Omental fat pad (tissue), 4 donors: ENCODE measurements around the gene PTPRO. TPM values are rescaled to one million over a fixed set of nuclear protein-coding genes. Genes with fewer than 3 reads are reported as not detected.

ENCODE experiments used
- ATAC-seq: fragments of 150-250 bp; one replicate; pipeline ENCODE4 v1.9.1; 2016; ENCODE audit warnings: mild to moderate bottlenecking, moderate library complexity; ENCODE audit not compliant: low FRiP score
- DNase-seq: peaks from one replicate; pipeline ENCODE4 v3.0.0-alpha.2; 2019; ENCODE audit warnings: low spot score
- CTCF ChIP-seq, 3 donors: fragments of 450-650 bp; IDR thresholded peaks; one replicate each; pipeline ENCODE4 v1.5.1; 2016 to 2017; ENCODE audit warnings: antibody characterized with exemption in 3 of 3, mild to moderate bottlenecking in 3 of 3, moderate library complexity in 2 of 3
- total RNA-seq, 4 donors: library from RNA; depleted of rRNA; stranded (reverse); fragments of >200 nt; gene quantifications; one replicate each; pipeline ENCODE4 v1.1.0, GENCODE V29; 2016

Gene PTPRO
- total RNA-seq, 4 donors from 2014 or later: 2.1 to 12.5 (median 5.7) TPM

GRCh38 chr12:15535352-15535781, 213.1 kb downstream of the PTPRO start:
- TF ChIP-seq CTCF (IDR thresholded peaks at IDR 0.05): no peak
- DNase-seq (no peak), ATAC-seq (no peak)

- DNase-seq (no peak), ATAC-seq (no peak)
- TF ChIP-seq CTCF (IDR thresholded peaks at IDR 0.05): no peak
Observed at GRCh38 chr12:15536446-15536845, 214.1 kb downstream of the PTPRO start.

DNA sequence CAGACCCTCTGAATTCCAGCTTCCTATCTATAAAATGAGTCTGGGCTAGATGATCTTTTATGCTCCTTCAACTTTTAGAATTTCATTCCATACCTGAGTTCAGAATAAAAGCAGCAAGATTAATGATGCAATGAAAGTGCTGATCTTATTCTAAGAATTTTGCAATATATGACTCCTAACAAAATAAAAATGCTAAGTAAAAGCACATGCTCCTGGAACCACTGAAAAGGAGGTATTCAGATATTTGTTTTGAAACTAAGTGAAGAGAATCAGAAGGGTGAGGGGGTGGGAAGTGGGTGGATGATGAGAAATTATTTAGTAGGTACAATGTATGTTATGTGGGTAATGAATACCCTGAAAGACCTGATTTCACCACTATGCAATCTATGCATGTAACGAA, 216.6 kb downstream of the PTPRO start:
- no peak for TF ChIP-seq CTCF (IDR thresholded peaks at IDR 0.05)
- DNase-seq (no peak), ATAC-seq (no peak)

DNA sequence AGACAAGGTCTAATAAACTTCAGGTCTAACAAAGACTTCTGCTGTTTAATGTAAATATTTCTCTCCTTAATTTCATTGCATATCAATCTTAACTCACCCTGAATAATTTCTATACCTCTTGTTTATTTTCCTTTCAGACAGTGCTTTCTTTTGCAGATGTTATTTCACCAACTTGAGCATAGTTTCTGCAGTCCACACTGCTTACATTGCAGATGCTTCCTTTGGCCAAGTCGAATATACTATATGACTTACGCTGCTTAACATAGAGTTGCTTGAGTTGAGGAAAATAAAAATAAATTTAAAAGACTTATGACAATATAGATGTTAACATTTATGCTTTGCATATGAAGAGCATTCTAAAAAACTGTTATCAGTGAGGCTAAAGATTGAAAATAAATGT, 217.7 kb downstream of the PTPRO start:
- ATAC-seq: no peak

GRCh38 chr12:15540469-15540872, 218.2 kb downstream of the PTPRO start:
- no peak for TF ChIP-seq CTCF (IDR thresholded peaks at IDR 0.05)
- DNase-seq (no peak), ATAC-seq (no peak)

More for the DNA sequence above, 217.7 kb downstream of the PTPRO start:
- no peak for DNase-seq
- no peak for TF ChIP-seq CTCF (IDR thresholded peaks at IDR 0.05)

GRCh38 chr12:15541996-15542631, 219.8 kb downstream of the PTPRO start:
- no peak for TF ChIP-seq CTCF (IDR thresholded peaks at IDR 0.05)
- no peak for ATAC-seq
- no peak for DNase-seq

GRCh38 chr12:15543347-15543746, 221.0 kb downstream of the PTPRO start:
- no peak for DNase-seq
- TF ChIP-seq CTCF (IDR thresholded peaks at IDR 0.05): no peak

More at GRCh38 chr12:15543347-15543746, 221.0 kb downstream of the PTPRO start:
- ATAC-seq: no peak
